ENCODE data around the gene CSRNP2. TPM values are rescaled to one million over a fixed set of nuclear protein-coding genes. Genes with fewer than 3 reads are reported as not detected.
"Not testable (repeated sequence)": the region's sequence is repeated elsewhere in the genome, so short reads cannot be mapped to it uniquely, and the experiment has no call there.

Gene CSRNP2
- polyA plus RNA-seq, 1 donor = 26.4 TPM

GRCh38 chr12:51028126-51028812, 55.1 kb downstream of the CSRNP2 start:
- DNase-seq (ENCODE audit: low read depth) = no peak

GRCh38 chr12:51027342-51027835, 56.0 kb downstream of the CSRNP2 start:
- DNase-seq (ENCODE audit: low read depth) = no peak

GRCh38 chr12:51025836-51026638, 57.4 kb downstream of the CSRNP2 start, which contains the start of gene SLC11A2:
TSS of gene SLC11A2 (minus strand) at chr12:51026384. CDS start at chr12:51010728, 15,656 bp downstream.
- peak; percentile 84 for DNase-seq (ENCODE audit: low read depth)

DNA sequence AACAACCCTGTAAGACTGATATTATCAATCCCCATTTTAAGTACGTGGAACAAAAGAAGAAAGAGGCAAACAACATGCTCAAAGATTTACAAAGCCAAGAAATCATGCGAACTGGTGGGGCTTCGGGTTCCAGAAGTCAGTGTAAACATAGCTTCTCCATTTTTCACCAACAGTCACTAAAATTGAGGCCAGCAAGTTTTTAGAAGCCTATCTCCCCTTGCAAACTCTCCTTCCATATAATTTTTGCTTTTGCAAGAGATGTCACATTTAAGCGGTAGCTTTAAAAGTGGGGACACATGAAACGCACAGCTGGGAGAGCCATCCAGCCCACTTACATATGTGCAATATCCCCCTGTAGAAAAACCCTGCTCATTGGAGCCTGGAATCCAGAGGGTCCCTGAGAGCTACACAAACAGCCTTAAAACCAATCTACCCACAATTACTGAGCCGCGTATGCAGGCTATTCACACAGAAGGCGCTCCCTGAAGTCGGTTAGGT, 58.0 kb downstream of the CSRNP2 start:
- DNase-seq (ENCODE audit: low read depth) = no peak

DNA sequence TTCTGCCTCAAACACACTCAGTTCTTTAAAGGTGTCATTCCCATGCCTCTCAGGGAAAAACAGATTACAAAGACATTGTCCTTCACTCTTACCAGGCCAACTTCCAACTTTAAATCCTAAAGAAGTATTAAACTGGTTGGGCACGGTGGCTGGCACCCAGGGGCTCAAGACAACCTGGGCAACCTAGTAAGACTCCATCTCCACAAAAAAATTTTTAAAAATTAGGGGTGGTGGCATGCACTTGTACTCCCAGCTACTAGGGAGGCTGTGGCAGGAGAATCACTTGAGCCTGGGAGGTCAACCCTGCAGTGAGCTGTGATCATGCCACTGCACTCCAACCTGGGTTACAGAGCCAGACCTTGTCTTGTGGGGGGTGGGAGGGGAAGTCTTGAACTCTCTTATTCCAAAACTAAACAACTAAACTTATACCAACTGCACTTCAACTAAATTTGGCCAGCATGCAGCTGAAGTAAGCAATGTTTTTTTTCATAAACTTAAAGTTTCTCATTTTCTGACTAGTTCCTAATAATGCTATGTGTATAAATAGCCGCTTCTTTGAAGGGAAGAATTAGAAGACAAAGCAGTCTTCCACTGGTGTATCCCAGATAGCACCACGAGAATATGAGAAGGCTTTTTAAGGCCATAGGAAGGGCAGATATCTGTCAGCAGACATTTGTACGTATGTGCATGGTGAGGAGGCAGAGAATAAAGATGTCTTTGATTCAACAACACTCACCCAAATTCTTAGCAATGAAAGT, 59.6 kb downstream of the CSRNP2 start:
- DNase-seq (ENCODE audit: low read depth) = no peak

DNA sequence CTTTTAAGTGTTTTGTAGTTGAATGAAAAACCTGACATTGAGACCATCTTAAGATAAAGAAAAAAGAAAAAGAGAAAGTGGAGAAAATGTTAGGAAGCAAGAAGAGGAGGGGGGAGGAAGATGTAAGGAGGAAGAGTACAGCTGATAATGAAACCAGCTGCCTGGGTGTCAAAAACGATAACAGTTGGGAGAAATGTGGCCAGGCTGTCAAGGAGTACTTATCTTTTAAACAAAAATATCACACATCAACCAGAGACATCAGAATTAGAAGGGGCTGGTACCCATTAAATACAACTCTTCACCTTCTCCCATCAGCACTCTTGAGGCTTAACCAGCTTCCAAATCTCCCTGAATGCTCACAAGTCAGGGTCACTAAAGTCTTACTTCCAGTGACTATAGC, 61.7 kb downstream of the CSRNP2 start:
- DNase-seq (ENCODE audit: low read depth) = no peak

DNA sequence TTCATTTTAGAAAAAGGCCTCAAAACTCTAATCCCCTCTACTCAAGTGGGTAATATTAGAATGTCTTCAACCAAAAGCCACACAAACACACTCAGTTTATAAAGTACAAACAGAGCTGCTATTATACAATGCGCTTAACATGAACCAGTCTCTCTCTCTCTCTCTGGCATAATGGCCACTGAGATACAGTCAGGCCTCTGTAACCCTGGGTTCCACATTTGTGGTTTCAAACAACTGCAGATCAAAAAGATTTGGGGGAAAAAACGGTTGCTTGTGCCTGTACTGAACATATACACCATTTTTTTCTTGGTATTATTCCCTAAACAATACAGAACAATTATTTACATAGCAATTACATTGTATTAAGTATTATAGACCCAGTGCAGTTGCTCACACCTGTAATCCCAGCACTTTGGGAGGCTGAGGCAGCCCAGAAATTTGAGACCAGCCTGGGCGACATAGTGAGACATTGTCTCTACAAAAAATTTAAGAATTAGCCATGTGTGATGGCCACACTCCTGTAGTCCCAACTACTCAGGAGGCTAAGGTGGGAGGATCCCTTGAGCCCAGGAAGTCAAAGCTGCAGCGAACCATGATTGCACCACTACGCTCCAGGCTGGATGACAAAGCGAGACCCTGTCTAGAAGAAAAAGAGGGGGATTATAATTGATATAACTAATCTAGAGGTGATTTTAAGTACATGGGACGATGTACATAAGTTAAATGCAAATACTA, 62.8 kb downstream of the CSRNP2 start:
- DNase-seq (ENCODE audit: low read depth) = no peak

GRCh38 chr12:51019927-51020326, 63.5 kb downstream of the CSRNP2 start:
- no peak for DNase-seq (ENCODE audit: low read depth)

DNA sequence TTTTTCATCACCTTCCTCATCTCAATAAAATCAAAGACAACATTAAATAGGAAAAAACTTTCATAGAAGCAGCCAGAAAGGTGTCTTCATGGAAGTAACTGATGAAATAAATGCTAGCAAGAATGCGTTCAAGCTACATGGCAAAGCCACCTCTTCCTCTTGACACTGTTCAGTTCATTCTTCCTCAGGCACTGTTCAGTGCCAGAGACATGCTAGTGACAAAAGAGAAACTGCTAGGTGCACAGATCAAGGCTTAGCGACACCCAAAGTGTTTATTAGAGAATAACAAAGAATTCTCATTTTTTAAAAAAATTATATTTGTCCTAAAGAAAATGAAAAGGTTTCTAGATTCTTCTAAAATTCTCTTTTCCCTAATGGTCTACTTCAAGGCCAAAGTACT, 64.4 kb downstream of the CSRNP2 start:
- no peak for DNase-seq (ENCODE audit: low read depth)

DNA sequence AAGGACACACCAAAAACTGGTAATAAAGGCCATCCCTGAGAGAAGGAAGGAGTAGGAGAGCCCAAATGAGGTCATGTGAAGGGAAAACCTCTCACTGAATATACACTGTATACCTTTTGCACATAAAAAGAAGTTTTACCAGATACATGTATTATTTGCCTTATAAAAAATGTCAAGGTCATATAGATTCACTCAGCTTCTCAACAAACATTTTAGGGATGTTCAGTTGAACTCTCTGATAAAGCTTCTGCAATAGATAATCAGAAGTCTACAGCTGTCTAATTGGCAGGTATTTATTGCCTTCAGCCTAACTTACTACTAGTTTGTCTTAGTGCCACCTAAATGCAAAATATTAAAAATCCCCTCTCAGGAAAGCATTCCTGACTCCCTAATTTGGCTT, 65.9 kb downstream of the CSRNP2 start:
- no peak for DNase-seq (ENCODE audit: low read depth)

- DNase-seq (ENCODE audit: low read depth) = not testable (repeated sequence)
Observed at GRCh38 chr12:51014467-51014866, 68.9 kb downstream of the CSRNP2 start.

DNA sequence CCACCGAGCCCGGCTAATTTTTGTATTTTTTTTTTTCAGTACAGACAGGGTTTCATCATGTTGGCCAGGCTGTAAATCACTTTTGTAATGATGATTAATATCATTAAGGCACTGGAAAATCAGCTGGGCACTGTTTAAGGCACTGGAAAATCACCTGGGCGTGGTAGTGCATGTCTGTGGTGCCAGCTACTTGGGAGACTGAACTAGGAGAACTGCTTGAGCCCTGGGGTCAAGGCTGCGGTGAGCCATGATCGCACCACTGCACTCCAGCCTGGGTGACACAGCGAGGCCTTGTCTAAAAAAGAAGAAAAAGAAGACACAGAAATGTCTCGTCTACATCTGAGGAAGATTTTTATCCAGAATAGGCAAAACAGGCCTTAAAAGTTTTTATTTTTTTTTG, 70.0 kb downstream of the CSRNP2 start:
- DNase-seq (ENCODE audit: low read depth) = no peak

GRCh38 chr12:51012570-51013236, 70.7 kb downstream of the CSRNP2 start:
- DNase-seq (ENCODE audit: low read depth) = no peak

GRCh38 chr12:51011955-51012354, 71.4 kb downstream of the CSRNP2 start:
- no peak for DNase-seq (ENCODE audit: low read depth)

Other genes with a start within 250 kb of the CSRNP2 start
- 0.04 TPM for gene TMPRSS12, start 240.7 kb downstream of the CSRNP2 start, polyA plus RNA-seq (ENCODE audit: insufficient read length)
- gene HIGD1C, start 131.1 kb downstream of the CSRNP2 start, polyA plus RNA-seq (ENCODE audit: insufficient read length) = 0.48 TPM
- 24.8 TPM for gene SLC11A2, start 57.2 kb downstream of the CSRNP2 start, polyA plus RNA-seq (ENCODE audit: insufficient read length)
- gene LETMD1, start 35.3 kb downstream of the CSRNP2 start, polyA plus RNA-seq (ENCODE audit: insufficient read length) = 54.3 TPM
- 41.4 TPM for gene TFCP2, start 89.5 kb upstream of the CSRNP2 start, polyA plus RNA-seq (ENCODE audit: insufficient read length)
- gene POU6F1, start 134.5 kb upstream of the CSRNP2 start, polyA plus RNA-seq (ENCODE audit: insufficient read length) = 7.9 TPM
- gene DAZAP2, start 155.2 kb upstream of the CSRNP2 start, polyA plus RNA-seq (ENCODE audit: insufficient read length) = 68.3 TPM
- 7.0 TPM for gene SMAGP, start 186.8 kb upstream of the CSRNP2 start, polyA plus RNA-seq (ENCODE audit: insufficient read length)
- gene BIN2, start 240.6 kb upstream of the CSRNP2 start, polyA plus RNA-seq (ENCODE audit: insufficient read length) = 2.2 TPM

Measured in forelimb muscle (tissue), 1 donor.